Measurements from ENCODE around the gene BDH2.

BDH2 gene

DNA sequence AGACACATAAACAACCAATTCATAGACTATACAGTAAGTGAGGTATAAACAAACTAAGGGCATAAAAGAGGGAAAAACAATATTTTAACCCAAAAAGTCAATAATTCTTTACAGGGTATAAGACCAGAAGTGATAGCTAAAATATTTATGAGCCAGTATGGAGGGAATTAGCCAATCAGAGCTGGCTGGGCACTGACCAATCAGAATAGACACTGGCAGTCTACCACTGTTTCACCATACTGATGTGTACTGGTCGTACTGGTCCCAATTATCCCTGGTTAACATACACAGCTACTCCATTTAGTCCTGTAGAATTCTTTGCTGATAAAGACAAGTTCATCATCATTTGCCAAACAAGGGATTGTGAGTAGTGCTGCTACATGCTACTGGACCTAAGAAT is 70.3 kb downstream of the BDH2 start:
- in situ Hi-C loops (cut with MboI; ENCODE audit: low sequenced_read_pairs): no loop called here

Measured in hTERT RPE-1 (cell line).